Measurements from ENCODE around the gene PALLD.

GRCh38 chr4:168759321-168759720 is 262.5 kb downstream of the PALLD start:
- TF ChIP-seq, protein P1, sequence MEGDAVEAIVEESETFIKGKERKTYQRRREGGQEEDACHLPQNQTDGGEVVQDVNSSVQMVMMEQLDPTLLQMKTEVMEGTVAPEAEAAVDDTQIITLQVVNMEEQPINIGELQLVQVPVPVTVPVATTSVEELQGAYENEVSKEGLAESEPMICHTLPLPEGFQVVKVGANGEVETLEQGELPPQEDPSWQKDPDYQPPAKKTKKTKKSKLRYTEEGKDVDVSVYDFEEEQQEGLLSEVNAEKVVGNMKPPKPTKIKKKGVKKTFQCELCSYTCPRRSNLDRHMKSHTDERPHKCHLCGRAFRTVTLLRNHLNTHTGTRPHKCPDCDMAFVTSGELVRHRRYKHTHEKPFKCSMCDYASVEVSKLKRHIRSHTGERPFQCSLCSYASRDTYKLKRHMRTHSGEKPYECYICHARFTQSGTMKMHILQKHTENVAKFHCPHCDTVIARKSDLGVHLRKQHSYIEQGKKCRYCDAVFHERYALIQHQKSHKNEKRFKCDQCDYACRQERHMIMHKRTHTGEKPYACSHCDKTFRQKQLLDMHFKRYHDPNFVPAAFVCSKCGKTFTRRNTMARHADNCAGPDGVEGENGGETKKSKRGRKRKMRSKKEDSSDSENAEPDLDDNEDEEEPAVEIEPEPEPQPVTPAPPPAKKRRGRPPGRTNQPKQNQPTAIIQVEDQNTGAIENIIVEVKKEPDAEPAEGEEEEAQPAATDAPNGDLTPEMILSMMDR (IDR thresholded peaks at IDR 0.05), result no peak
- TF ChIP-seq POLR2A (IDR thresholded peaks at IDR 0.05), result no peak

Measured in right lobe of liver (tissue), 4 donors.